ENCODE results near the gene TGFBR3.

TGFBR3 gene

DNA sequence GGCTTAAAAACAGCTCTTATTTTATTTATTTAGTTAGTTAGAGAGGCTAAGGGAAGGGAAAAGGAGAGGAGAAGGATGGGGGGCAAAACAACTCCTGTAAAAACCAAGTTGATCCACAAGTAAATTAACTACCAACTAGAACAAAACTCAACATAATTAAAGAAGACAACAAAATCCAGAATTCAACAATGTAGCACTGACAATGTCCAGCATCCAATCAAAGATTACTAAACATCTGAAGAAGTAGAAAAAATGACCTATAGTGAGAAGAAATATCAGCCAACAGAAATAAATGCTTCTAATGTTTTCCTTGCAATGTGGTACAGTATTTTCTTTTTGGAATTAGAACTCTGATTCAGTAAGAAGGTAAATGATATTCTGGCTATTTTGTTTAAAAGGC, 225.2 kb downstream of the TGFBR3 start:
- Histone ChIP-seq H3K36me3 (ENCODE audit: low read depth) (no peaks in the 10 kb centered on the region), H3K9me3 (ENCODE audit: severe bottlenecking) (no peaks in the 10 kb centered on the region), H3K4me1 (ENCODE audit: insufficient read depth, poor library complexity, severe bottlenecking) (no peaks in the 10 kb centered on the region), H3K27me3 (ENCODE audit: insufficient read depth, poor library complexity, severe bottlenecking) (no peaks in the 10 kb centered on the region), H3K27ac (ENCODE audit: poor library complexity, severe bottlenecking) (no peak overlapping the region), H3K4me3 (ENCODE audit: severe bottlenecking) (no peak overlapping the region)
- TF ChIP-seq, protein P1, sequence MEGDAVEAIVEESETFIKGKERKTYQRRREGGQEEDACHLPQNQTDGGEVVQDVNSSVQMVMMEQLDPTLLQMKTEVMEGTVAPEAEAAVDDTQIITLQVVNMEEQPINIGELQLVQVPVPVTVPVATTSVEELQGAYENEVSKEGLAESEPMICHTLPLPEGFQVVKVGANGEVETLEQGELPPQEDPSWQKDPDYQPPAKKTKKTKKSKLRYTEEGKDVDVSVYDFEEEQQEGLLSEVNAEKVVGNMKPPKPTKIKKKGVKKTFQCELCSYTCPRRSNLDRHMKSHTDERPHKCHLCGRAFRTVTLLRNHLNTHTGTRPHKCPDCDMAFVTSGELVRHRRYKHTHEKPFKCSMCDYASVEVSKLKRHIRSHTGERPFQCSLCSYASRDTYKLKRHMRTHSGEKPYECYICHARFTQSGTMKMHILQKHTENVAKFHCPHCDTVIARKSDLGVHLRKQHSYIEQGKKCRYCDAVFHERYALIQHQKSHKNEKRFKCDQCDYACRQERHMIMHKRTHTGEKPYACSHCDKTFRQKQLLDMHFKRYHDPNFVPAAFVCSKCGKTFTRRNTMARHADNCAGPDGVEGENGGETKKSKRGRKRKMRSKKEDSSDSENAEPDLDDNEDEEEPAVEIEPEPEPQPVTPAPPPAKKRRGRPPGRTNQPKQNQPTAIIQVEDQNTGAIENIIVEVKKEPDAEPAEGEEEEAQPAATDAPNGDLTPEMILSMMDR (IDR thresholded peaks at IDR 0.05; ENCODE audit: poor library complexity, severe bottlenecking): no peak
- DNase-seq (ENCODE audit: low spot score): no peak
- no peak for ATAC-seq (ENCODE audit: low read depth)

DNA sequence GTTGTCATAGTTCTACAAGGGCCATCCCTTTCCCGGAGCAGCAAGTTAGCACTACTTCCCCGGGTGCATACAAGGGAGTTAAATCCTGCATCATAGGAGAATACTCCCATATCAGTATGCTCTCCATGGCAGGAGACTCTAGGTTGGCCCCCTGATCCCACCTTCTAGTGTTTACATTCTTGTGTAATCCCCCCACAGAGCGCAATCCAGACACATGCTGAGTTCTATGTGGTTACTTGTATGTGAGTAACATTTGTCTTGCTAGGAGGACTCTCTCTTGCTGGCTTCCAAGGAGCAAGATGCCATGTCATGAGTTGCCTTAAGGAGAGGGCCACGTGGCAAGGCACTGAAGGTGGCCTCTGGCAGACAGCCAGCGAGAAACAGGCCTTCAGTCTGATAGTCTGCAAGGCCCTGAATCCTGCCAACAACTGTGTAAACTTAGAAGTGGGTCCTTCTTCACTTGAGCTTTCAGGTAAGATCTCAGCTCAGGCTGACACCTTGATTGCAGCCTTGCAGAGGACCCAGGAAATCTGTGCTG, 230.0 kb downstream of the TGFBR3 start:
- Histone ChIP-seq H3K4me1 (ENCODE audit: insufficient read depth, poor library complexity, severe bottlenecking) (peaks cover 5% of the 10 kb centered on the region), H3K27me3 (ENCODE audit: insufficient read depth, poor library complexity, severe bottlenecking) (no peaks in the 10 kb centered on the region), H3K36me3 (ENCODE audit: low read depth) (no peaks in the 10 kb centered on the region), H3K27ac (ENCODE audit: poor library complexity, severe bottlenecking) (no peak overlapping the region), H3K9me3 (ENCODE audit: severe bottlenecking) (no peaks in the 10 kb centered on the region), H3K4me3 (ENCODE audit: severe bottlenecking) (no peak overlapping the region)
- ATAC-seq (ENCODE audit: low read depth) (no peak), DNase-seq (ENCODE audit: low spot score) (no peak)
- TF ChIP-seq, protein P1 (IDR thresholded peaks at IDR 0.05; ENCODE audit: poor library complexity, severe bottlenecking): no peak

DNA sequence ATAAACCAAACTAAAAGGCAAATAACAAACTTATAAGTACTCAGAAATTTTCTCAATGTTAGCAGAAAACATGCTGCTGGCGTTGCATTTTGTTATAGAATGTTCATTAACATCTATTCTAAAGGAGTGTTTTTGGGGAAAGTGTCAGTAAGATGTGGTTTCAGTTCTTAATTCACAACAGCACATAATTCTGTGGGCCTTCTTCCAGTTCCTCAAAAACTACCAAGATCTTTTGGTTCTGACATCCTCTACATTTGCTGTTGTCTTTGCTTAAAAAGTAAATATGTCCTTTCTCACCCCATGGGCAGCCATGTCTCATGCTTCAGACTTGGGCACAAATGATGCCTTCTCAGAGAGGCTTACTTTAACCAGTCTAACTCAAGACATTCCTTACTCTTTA, 232.8 kb downstream of the TGFBR3 start:
- H3K9me3 ChIP-seq (ENCODE audit: severe bottlenecking): no peaks in the 10 kb centered on the region
- TF ChIP-seq, protein P1 (IDR thresholded peaks at IDR 0.05; ENCODE audit: poor library complexity, severe bottlenecking): no peak
- H3K27me3 ChIP-seq (ENCODE audit: insufficient read depth, poor library complexity, severe bottlenecking): no peaks in the 10 kb centered on the region
- no peak overlapping the region for H3K4me3 ChIP-seq (ENCODE audit: severe bottlenecking)
- DNase-seq (ENCODE audit: low spot score) (no peak), ATAC-seq (ENCODE audit: low read depth) (no peak)
- peaks cover 8% of the 10 kb centered on the region for H3K4me1 ChIP-seq (ENCODE audit: insufficient read depth, poor library complexity, severe bottlenecking)
- H3K27ac ChIP-seq (ENCODE audit: poor library complexity, severe bottlenecking): no peak overlapping the region
- H3K36me3 ChIP-seq (ENCODE audit: low read depth): no peaks in the 10 kb centered on the region

DNA sequence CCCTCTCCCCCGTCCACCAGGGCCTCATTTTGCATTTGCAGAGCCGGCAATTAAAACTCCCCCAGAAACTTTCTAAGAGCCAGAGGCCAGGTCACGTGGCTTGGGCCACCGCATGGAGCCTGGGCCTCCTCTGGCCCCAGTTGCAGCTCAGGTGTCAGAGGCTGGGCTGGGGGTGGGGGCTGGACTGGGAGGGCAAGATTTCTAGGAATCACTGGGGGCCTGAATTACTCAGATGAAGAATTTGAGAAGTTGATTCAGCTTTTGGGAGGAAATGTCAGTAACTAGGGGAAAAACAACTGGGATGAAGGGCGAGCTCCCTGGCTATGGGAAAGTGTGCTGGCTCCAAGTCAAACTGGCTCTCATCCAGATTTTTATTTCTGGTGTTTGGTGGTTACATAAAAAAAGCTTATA, 234.3 kb downstream of the TGFBR3 start:
- Histone ChIP-seq H3K27ac (ENCODE audit: poor library complexity, severe bottlenecking) (peak overlapping the region; percentile 50), H3K36me3 (ENCODE audit: low read depth) (no peaks in the 10 kb centered on the region), H3K4me1 (ENCODE audit: insufficient read depth, poor library complexity, severe bottlenecking) (peaks cover 8% of the 10 kb centered on the region), H3K4me3 (ENCODE audit: severe bottlenecking) (no peak overlapping the region), H3K9me3 (ENCODE audit: severe bottlenecking) (no peaks in the 10 kb centered on the region), H3K27me3 (ENCODE audit: insufficient read depth, poor library complexity, severe bottlenecking) (no peaks in the 10 kb centered on the region)
- TF ChIP-seq, protein P1 (IDR thresholded peaks at IDR 0.05; ENCODE audit: poor library complexity, severe bottlenecking): no peak
- no peak for DNase-seq (ENCODE audit: low spot score)
- no peak for ATAC-seq (ENCODE audit: low read depth)

DNA sequence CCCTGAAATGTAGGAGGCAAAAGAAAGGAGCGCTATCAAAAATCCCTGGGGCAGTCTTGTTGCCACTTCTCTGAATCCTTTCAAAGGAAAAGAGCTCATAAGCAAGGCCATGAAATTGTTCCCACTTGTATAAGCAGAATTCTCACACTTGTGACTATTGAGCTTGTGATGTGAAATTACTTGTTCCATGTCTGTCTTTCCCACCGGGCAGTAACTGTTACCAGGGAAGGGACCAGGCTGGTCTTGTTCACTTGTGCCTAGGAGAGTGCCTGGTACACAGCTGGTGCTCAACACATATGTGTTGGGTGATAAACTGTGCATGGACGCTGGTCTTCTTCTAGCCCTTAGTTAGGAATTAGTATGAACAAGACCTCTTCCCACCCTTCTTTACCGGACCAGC, 234.7 kb downstream of the TGFBR3 start:
- Histone ChIP-seq H3K27me3 (ENCODE audit: insufficient read depth, poor library complexity, severe bottlenecking) (no peaks in the 10 kb centered on the region), H3K4me1 (ENCODE audit: insufficient read depth, poor library complexity, severe bottlenecking) (peaks cover 8% of the 10 kb centered on the region), H3K9me3 (ENCODE audit: severe bottlenecking) (no peaks in the 10 kb centered on the region), H3K27ac (ENCODE audit: poor library complexity, severe bottlenecking) (peak overlapping the region; percentile 50), H3K36me3 (ENCODE audit: low read depth) (no peaks in the 10 kb centered on the region), H3K4me3 (ENCODE audit: severe bottlenecking) (no peak overlapping the region)
- TF ChIP-seq, protein P1 (IDR thresholded peaks at IDR 0.05; ENCODE audit: poor library complexity, severe bottlenecking): no peak
- ATAC-seq (ENCODE audit: low read depth) (no peak), DNase-seq (ENCODE audit: low spot score) (no peak)
